Neutrophil (primary cell): ENCODE data around the gene CYBC1.
A peak's percentile ranks its signal among the peaks of the same experiment; 100 is the strongest.

ENCODE experiments used
- H3K27ac ChIP-seq: fragments of 200-600 bp; sonication (generic); 2 replicates; pipeline ENCODE4 v1.5.1; 2016; ENCODE audit warnings: mild to moderate bottlenecking, moderate library complexity
- H3K27me3 ChIP-seq: fragments of 200-600 bp; sonication (generic); 2 replicates; pipeline ENCODE4 v1.6.0; 2016; ENCODE audit warnings: mild to moderate bottlenecking
- H3K36me3 ChIP-seq: fragments of 200-600 bp; sonication (generic); 2 replicates; pipeline ENCODE4 v1.5.1; 2017
- H3K4me1 ChIP-seq, 2 experiments: fragments of 200-600 bp in 1 of 2; sonication (generic) in 1 of 2; 1 replicate in 1 of 2; 2 replicates in 1 of 2; pipeline versions ENCODE4 v1.5.1 to v1.6.1; 2013 to 2016; ENCODE audit warnings: low read depth in 1 of 2, low read length in 1 of 2, mild to moderate bottlenecking in 1 of 2, moderate library complexity in 1 of 2; ENCODE audit not compliant: control insufficient read depth in 1 of 2, insufficient read depth in 1 of 2
- H3K4me3 ChIP-seq, 2 experiments: fragments of 200-600 bp in 1 of 2; sonication (generic) in 1 of 2; 1 replicate in 1 of 2; 2 replicates in 1 of 2; pipeline ENCODE4 v1.5.1; 2013 to 2016; ENCODE audit warnings: low read depth in 1 of 2, low read length in 1 of 2, mild to moderate bottlenecking in 1 of 2, moderate library complexity in 1 of 2
- H3K9me3 ChIP-seq: fragments of 200-600 bp; sonication (generic); 2 replicates; pipeline ENCODE4 v1.5.1; 2016
- TF ChIP-seq, protein P1 (sequence below): fragments of 200-600 bp; sonication (generic); IDR thresholded peaks from 2 replicates; pipeline ENCODE4 v1.5.1; 2016; ENCODE audit warnings: antibody characterized with exemption

The CYBC1 gene

DNA sequence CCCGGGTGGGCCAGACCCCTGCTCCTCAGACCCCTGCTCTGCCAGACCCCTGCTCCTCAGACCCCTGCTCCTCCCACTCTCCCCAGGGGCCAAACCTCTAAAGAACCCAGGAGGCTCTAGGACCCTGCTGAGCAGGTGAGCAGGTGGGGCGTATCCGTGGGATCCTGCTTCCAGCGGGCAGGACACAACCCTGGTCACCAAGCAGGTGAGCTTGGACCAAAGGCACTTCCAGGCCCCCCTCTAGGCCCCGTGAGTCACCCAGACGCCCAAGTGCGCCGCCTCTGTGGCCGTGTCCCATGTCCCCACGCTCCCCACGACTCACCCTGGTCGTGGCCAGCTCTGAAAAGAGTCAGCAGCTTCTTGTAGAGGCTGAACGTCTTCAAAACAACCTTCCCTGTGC is 5.0 kb downstream of the CYBC1 start:
- Histone ChIP-seq H3K4me3 (no peak overlapping the region), H3K9me3 (no peaks in the 10 kb centered on the region), H3K27ac (peak overlapping the region; percentile 43), H3K4me1 (peaks cover 29 to 34% of the 10 kb centered on the region in 2 experiments), H3K36me3 (peaks cover 69% of the 10 kb centered on the region), H3K27me3 (no peaks in the 10 kb centered on the region)
- TF ChIP-seq, protein P1, sequence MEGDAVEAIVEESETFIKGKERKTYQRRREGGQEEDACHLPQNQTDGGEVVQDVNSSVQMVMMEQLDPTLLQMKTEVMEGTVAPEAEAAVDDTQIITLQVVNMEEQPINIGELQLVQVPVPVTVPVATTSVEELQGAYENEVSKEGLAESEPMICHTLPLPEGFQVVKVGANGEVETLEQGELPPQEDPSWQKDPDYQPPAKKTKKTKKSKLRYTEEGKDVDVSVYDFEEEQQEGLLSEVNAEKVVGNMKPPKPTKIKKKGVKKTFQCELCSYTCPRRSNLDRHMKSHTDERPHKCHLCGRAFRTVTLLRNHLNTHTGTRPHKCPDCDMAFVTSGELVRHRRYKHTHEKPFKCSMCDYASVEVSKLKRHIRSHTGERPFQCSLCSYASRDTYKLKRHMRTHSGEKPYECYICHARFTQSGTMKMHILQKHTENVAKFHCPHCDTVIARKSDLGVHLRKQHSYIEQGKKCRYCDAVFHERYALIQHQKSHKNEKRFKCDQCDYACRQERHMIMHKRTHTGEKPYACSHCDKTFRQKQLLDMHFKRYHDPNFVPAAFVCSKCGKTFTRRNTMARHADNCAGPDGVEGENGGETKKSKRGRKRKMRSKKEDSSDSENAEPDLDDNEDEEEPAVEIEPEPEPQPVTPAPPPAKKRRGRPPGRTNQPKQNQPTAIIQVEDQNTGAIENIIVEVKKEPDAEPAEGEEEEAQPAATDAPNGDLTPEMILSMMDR: no peak

DNA sequence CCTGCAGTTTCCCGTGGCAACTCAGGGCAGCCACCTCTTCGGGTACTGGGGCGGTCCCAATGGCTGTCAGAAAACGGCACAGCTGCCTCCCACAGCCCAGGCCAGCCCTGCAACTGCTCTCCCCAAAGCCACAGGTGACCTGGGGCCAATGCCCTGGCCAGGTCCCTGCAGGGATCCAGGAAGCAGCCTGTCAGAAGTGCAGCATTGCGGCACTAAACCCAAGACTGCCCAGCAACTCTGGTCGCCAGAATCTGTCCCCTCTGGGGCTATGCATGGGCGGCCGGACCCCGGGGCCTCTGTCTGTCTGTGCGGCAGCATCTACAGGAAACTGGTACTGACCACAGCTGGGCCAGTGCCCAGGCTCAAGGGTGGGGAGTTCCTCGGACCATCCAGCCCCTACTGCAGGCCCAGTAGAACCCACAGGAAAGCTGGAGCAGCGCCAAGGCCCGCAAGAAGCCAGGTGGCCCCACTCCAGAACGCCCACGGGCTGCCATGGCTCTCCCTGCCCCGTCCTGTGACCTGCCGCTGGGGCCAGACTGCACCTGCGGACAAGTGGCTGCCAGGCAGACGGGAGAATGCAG is 5.5 kb downstream of the CYBC1 start:
- no peaks in the 10 kb centered on the region for H3K9me3 ChIP-seq
- H3K4me3 ChIP-seq: no peak overlapping the region
- TF ChIP-seq, protein P1: no peak
- no peaks in the 10 kb centered on the region for H3K27me3 ChIP-seq
- H3K36me3 ChIP-seq: peaks cover 70% of the 10 kb centered on the region
- H3K27ac ChIP-seq: peak overlapping the region; percentile 43
- H3K4me1 ChIP-seq: peaks cover 34 to 40% of the 10 kb centered on the region in 2 experiments

DNA sequence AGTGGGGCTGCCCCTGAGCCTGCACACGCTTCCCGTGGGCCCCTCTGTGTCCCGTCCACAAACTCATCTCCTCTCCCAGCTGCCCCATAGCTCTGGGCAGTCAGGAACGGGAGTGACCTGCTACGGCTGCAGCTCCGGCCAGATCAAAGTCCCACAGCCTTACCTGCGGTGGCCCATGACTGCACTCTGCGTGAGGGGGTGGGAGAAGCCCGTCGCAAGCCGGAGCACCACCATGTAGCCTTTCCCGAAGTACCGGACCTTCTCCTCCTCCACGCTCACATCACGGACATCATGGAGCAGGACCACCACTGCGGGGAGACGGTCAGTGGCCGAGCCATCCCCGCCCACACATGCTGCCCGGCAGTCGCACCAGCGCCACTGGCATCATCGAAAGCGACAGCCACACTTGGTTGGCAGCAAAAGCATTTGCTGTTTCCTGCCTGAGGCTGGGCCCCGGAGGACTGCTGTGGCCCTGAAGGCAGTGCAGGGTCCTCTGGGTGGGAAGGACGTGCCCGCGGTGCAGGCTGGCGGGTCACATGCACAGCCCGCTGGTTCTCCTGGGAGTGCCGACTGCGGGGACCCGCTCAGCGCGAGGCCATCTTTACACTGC is 6.2 kb downstream of the CYBC1 start:
- peaks cover 76% of the 10 kb centered on the region for H3K36me3 ChIP-seq
- H3K4me3 ChIP-seq: no peak overlapping the region
- no peaks in the 10 kb centered on the region for H3K9me3 ChIP-seq
- H3K27me3 ChIP-seq: no peaks in the 10 kb centered on the region
- no peak overlapping the region for H3K27ac ChIP-seq
- TF ChIP-seq, protein P1: no peak
- H3K4me1 ChIP-seq: peaks cover 40% of the 10 kb centered on the region in 2 experiments

DNA sequence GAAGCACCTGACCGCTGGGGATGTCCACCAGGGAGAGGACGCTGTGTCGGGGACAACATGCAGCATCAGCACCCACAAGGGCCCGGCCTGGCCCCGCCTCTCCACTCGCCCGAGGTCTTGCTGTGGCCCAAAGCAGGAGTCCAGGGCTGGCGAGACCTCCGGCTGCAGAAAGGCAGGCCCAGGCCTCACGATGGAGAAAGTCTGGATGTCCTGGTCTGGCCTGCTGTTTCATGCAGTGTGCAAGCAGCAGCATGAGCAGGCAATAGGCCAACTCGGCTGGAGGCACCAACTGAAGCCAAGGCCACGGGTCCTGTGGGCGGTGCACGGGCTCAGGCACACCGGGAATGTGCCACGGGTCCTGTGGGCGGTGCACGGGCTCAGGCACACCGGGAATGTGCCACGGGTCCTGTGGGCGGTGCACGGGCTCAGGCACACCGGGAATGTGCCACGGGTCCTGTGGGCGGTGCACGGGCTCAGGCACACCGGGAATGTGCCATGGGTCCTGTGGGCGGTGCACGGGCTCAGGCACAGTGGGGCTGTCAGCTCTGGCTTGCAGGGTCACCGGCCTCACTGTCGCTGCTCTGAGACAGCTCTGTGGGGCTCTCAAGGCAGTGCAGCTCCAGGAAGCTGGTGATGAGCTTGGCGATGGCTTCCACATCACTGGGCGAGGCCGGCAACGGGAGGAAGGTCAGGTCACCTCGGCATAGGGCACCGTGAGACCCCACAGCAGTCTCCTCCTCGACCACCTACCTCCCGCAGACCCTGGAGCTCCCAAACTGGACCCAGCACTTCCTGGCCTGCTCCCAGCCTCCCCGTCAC is 6.9 kb downstream of the CYBC1 start:
- no peaks in the 10 kb centered on the region for H3K9me3 ChIP-seq
- H3K36me3 ChIP-seq: peaks cover 83% of the 10 kb centered on the region
- H3K27me3 ChIP-seq: no peaks in the 10 kb centered on the region
- TF ChIP-seq, protein P1: no peak
- H3K27ac ChIP-seq: no peak overlapping the region
- peaks cover 35 to 37% of the 10 kb centered on the region in 2 experiments for H3K4me1 ChIP-seq
- no peak overlapping the region for H3K4me3 ChIP-seq

DNA sequence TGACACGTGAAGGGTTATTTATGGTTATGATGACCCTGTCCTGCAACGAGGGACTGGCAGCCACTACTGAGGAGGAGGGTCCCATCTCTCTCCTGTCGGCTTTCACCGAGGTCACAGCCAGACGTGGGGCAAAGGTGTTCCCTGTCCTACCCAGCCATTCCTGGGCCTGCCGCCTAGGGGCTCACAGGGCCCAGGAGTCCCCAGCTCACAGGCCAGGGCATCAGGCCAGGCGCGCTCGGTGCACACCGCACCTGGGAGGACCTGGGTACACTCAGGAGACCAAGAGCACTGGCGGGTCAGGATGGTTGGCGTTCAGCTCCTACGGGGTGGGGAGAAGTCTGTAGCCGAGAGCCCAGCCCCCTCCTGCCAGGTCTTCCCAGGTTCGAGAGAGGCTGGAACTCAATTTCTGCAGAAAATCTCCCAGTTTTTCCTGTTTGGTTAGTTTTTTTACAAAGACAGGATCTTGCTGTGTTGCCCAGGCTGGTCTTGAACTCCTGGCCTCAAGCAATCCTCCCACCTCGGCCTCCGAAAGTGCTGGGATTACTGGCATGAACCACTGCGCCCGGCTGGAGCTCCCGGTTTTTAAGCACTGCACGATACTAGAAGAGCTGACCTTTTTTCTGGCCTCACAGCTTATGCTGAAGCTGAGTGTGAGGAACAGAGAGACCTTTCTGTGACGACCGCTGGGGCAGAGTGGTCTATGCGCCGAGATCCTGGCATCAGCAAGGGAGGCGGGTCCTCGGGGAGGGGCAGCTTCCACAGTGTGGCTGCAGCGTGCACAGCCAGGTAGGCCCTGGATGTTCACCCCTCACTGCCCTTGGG is 7.7 kb downstream of the CYBC1 start:
- H3K27me3 ChIP-seq: no peaks in the 10 kb centered on the region
- peak overlapping the region; percentile 92 for H3K27ac ChIP-seq
- no peak overlapping the region for H3K4me3 ChIP-seq
- TF ChIP-seq, protein P1: no peak
- no peaks in the 10 kb centered on the region for H3K9me3 ChIP-seq
- peaks cover 84% of the 10 kb centered on the region for H3K36me3 ChIP-seq
- peaks cover 32 to 34% of the 10 kb centered on the region in 2 experiments for H3K4me1 ChIP-seq
